ENCODE results near the gene AHDC1. TPM values are rescaled to one million over a fixed set of nuclear protein-coding genes. Genes with fewer than 3 reads are reported as not detected.
A peak's percentile ranks its signal among the peaks of the same experiment; 100 is the strongest.

The AHDC1 gene
- total and polyA plus RNA-seq, 9 donors, result 11.2 to 159 (median 82.1) TPM

GRCh38 chr1:27614625-27615344, 10.8 kb upstream of the AHDC1 start:
- Histone ChIP-seq H3K27me3 (no peaks in the 10 kb centered on the region), H3K9me3 (no peaks in the 10 kb centered on the region), H3K27ac (no peak overlapping the region), H3K36me3 (no peaks in the 10 kb centered on the region), H3K4me1 (ENCODE audit: insufficient read depth) (peaks cover 3% of the 10 kb centered on the region), H3K4me3 (no peak overlapping the region)
- 12 to 21% (median 13%) methylated on average over 26 of the region's 26 CpGs for WGBS, 3 donors
- DNase-seq, result peak in 1 of 5 donors; percentile 21
- TF ChIP-seq CTCF (IDR thresholded peaks at IDR 0.05) (no peak), EP300 (IDR thresholded peaks at IDR 0.05) (no peak), POLR2A (IDR thresholded peaks at IDR 0.05) (no peak)
- intact Hi-C loops (cut with DNase I), result loop anchor here in 1 of 4 donors (5.0 kb wide), 1 partner anchor 48 kb away; no protein-coding TSS in a partner anchor

DNA sequence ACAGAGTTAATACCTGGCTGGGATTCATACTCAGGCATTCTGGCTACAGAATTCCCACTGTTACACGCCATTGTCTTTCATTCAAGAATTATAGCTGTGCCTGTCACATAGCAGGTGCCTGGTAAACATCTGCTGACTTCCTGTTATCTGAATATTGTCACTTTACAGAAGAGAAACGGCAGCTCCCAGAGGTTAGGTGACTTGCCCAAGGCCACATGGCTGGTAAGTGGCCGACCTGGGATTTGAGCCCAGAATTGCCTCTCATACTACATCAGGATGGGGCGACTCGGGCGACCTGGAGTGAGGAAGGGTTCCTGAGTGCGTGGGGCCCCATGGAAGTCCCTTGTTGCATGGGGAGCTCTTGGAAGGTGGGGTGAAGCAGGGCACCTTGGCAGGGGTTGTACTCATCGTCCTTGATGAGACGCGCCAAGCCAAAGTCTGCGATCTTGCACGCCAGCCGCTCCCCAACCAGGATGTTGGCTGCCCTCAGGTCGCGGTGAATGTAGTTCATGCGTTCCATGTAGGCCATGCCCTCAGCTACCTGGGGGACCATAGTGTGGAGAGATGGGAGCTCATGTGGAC, 10.2 kb upstream of the AHDC1 start:
- Histone ChIP-seq H3K27me3 (no peaks in the 10 kb centered on the region), H3K27ac (no peak overlapping the region), H3K4me1 (ENCODE audit: insufficient read depth) (peaks cover 3% of the 10 kb centered on the region), H3K36me3 (no peaks in the 10 kb centered on the region), H3K9me3 (no peaks in the 10 kb centered on the region), H3K4me3 (no peak overlapping the region)
- no peak for DNase-seq
- intact Hi-C loops (cut with DNase I), result loop anchor here in 1 of 4 donors (5.0 kb wide), 1 partner anchor 48 kb away; no protein-coding TSS in a partner anchor
- TF ChIP-seq CTCF (IDR thresholded peaks at IDR 0.05) (no peak), POLR2A (IDR thresholded peaks at IDR 0.05) (no peak), EP300 (IDR thresholded peaks at IDR 0.05) (no peak)
- WGBS, 3 donors, result 51 to 71% (median 57%) methylated on average over 16 of the region's 16 CpGs

GRCh38 chr1:27612718-27613117, 8.8 kb upstream of the AHDC1 start:
- intact Hi-C loops (cut with DNase I), result loop anchor here in 1 of 4 donors (5.0 kb wide), 1 partner anchor 50 kb away; no protein-coding TSS in a partner anchor
- WGBS, 3 donors, result 78 to 86% (median 85%) methylated on average over 12 of the region's 12 CpGs
- Histone ChIP-seq H3K4me1 (ENCODE audit: insufficient read depth) (peaks cover 3% of the 10 kb centered on the region), H3K9me3 (no peaks in the 10 kb centered on the region), H3K4me3 (no peak overlapping the region), H3K27ac (no peak overlapping the region), H3K36me3 (no peaks in the 10 kb centered on the region), H3K27me3 (no peaks in the 10 kb centered on the region)
- TF ChIP-seq EP300 (IDR thresholded peaks at IDR 0.05), result no peak
- TF ChIP-seq POLR2A (IDR thresholded peaks at IDR 0.05), result no peak
- no peak for TF ChIP-seq CTCF (IDR thresholded peaks at IDR 0.05)
- no peak for DNase-seq

DNA sequence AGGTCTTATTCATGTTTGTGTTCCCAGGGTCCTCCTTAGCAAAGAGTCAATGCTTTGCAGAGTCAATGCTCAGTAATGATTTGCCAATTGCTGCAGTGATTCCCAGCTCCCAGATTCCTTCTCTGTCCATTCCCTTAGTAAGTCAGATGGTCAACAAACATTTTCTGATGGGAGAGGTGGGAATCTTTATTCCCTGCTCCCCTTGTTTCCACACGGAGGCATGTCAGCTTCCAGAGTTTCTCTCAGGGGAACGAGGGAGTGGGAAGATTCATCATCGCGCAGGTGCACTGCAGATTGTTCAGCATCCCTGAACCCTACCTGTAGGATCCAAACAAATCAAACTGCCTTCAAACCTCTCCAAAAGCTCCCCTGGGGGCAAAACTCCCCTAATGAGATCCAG, 7.5 kb upstream of the AHDC1 start:
- no peak for TF ChIP-seq POLR2A (IDR thresholded peaks at IDR 0.05)
- TF ChIP-seq EP300 (IDR thresholded peaks at IDR 0.05), result no peak
- no peak for TF ChIP-seq CTCF (IDR thresholded peaks at IDR 0.05)
- H3K9me3 ChIP-seq, result no peaks in the 10 kb centered on the region
- peaks cover 3% of the 10 kb centered on the region for H3K4me1 ChIP-seq (ENCODE audit: insufficient read depth)
- intact Hi-C loops (cut with DNase I), result loop anchor here in 1 of 4 donors (5.0 kb wide), 1 partner anchor 51 kb away; no protein-coding TSS in a partner anchor
- 64 to 73% (median 72%) methylated on average over 4 of the region's 4 CpGs for WGBS, 3 donors
- H3K27ac ChIP-seq, result no peak overlapping the region
- H3K36me3 ChIP-seq, result no peaks in the 10 kb centered on the region
- H3K4me3 ChIP-seq, result no peak overlapping the region
- no peak for DNase-seq
- no peaks in the 10 kb centered on the region for H3K27me3 ChIP-seq

All from ovary (tissue), 9 donors.